Neural progenitor cell (in vitro differentiated cells): ENCODE results near the gene TGOLN2. TPM values are rescaled to one million over a fixed set of nuclear protein-coding genes. Genes with fewer than 3 reads are reported as not detected.
"Not testable (repeated sequence)": the region's sequence is repeated elsewhere in the genome, so short reads cannot be mapped to it uniquely, and the experiment has no call there.

Experiments used
- DNase-seq: peaks from one replicate; pipeline ENCODE4 v3.0.0-alpha.2; 2016; ENCODE audit warnings: low spot score
- H2AFZ ChIP-seq: fragments of 200-600 bp; sonication (generic); replicated peaks from 2 replicates; pipeline ENCODE4 v1.6.1; 2016; ENCODE audit warnings: antibody characterized with exemption
- H3F3A ChIP-seq: fragments of 200-600 bp; sonication (generic); 2 replicates; pipeline ENCODE4 v1.6.1; 2016; ENCODE audit warnings: antibody characterized with exemption, low read depth
- H3K27ac ChIP-seq: fragments of 200-600 bp; sonication (generic); 2 replicates; pipeline ENCODE4 v1.5.1; 2016; ENCODE audit warnings: mild to moderate bottlenecking
- H3K27me3 ChIP-seq: fragments of 200-600 bp; sonication (generic); 2 replicates; pipeline ENCODE4 v1.6.1; 2016; ENCODE audit warnings: mild to moderate bottlenecking, moderate library complexity
- H3K36me3 ChIP-seq: fragments of 200-600 bp; sonication (generic); 2 replicates; pipeline ENCODE4 v1.5.1; 2016
- H3K4me1 ChIP-seq: fragments of 200-600 bp; sonication (generic); 2 replicates; pipeline ENCODE4 v1.6.1; 2016; ENCODE audit warnings: mixed run types
- H3K4me2 ChIP-seq: fragments of 200-600 bp; sonication (generic); 2 replicates; pipeline ENCODE4 v1.6.1; 2016
- H3K4me3 ChIP-seq: fragments of 200-600 bp; sonication (generic); 2 replicates; pipeline ENCODE4 v1.5.1; 2016
- H3K79me2 ChIP-seq: fragments of 200-600 bp; sonication (generic); 2 replicates; pipeline ENCODE4 v1.6.1; 2016; ENCODE audit warnings: low read depth
- H3K9ac ChIP-seq: fragments of 200-600 bp; sonication (generic); 2 replicates; pipeline ENCODE4 v1.6.1; 2016
- H3K9me3 ChIP-seq: fragments of 200-600 bp; sonication (generic); 2 replicates; pipeline ENCODE4 v1.5.1; 2016; ENCODE audit warnings: low read depth
- H4K20me1 ChIP-seq: fragments of 200-600 bp; sonication (generic); 2 replicates; pipeline ENCODE4 v1.6.1; 2016; ENCODE audit warnings: low read depth
- H3K27ac Mint-ChIP-seq: 3 replicates; pipeline ENCODE4 v1.8.0; 2021; ENCODE audit warnings: mixed read lengths
- H3K27me3 Mint-ChIP-seq: 2 replicates; pipeline ENCODE4 v1.8.0; 2022; ENCODE audit warnings: low read depth, mild to moderate bottlenecking, inconsistent platforms, moderate library complexity, mixed read lengths; ENCODE audit not compliant: insufficient read depth
- H3K36me3 Mint-ChIP-seq: 3 replicates; pipeline ENCODE4 v1.8.0; 2021; ENCODE audit warnings: mixed read lengths
- H3K4me1 Mint-ChIP-seq: 3 replicates; pipeline ENCODE4 v1.8.0; 2021; ENCODE audit warnings: mixed read lengths
- H3K4me3 Mint-ChIP-seq: 3 replicates; pipeline ENCODE4 v1.8.0; 2021; ENCODE audit warnings: mild to moderate bottlenecking, moderate library complexity, mixed read lengths
- H3K9me3 Mint-ChIP-seq: 3 replicates; pipeline ENCODE4 v1.8.0; 2020; ENCODE audit warnings: mixed read lengths
- EZH2 ChIP-seq: fragments of 200-600 bp; sonication (generic); IDR thresholded peaks from 2 replicates; pipeline ENCODE4 v1.6.1; 2017; ENCODE audit warnings: antibody characterized with exemption, mild to moderate bottlenecking, moderate library complexity
- EZH2phosphoT487 ChIP-seq: fragments of 200-600 bp; sonication (generic); IDR thresholded peaks from 2 replicates; pipeline ENCODE4 v1.6.1; 2017; ENCODE audit warnings: antibody characterized with exemption
- total RNA-seq: library from RNA; depleted of rRNA; stranded (reverse); fragments of >200 nt; gene quantifications from 2 replicates; pipeline ENCODE4 v1.2.3, GENCODE V29; 2015; ENCODE audit warnings: low replicate concordance
- TF ChIP-seq, protein P1 (sequence below): fragments of 200-600 bp; sonication (generic); IDR thresholded peaks from 2 replicates; pipeline ENCODE4 v1.5.1; 2017; ENCODE audit warnings: antibody characterized with exemption, mild to moderate bottlenecking

The TGOLN2 gene
- total RNA-seq, 1 donor from 2014 or later = 28.5 TPM

DNA sequence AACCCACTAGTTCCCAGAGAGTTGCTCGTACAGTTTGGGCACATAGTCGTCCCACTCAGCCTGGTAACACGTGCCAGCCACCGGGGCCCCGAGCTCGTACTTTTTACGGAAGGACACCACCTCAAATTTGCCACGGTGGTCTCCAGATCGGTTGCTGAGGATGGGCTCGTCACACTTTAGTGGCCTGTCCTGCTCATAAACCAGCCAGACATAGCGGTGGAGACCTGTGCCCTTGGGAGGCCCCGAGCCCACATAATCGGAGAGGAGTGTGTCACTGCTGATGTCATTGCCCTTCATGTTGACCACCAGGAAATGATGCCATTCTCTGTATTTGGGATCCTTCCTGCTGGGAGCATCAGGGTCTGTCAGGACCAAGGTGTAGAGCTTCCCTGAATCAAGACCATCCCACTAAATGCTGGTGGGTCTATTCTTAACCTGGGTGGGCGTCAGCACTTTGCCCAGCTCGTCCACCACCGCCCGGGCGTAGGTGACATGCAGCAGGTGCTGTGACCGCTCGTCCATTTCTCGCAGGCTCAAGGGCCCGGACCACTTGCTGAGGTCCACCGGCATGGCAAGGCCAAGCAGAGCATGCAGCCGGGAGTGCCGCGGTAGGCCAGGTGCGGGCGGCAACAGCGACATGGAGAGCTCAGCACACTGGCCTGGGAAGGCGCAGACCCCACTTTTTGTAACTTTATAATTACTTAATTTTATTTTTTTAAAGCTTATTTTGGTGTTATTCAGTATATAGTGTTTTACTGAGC, 13.7 kb upstream of the TGOLN2 start:
- Histone ChIP-seq H3K9me3 (no peaks in the 10 kb centered on the region), H3K4me1 (no peaks in the 10 kb centered on the region), H3K27me3 (no peaks in the 10 kb centered on the region), H3K36me3 (no peaks in the 10 kb centered on the region), H3F3A (no peaks in the 10 kb centered on the region), H3K79me2 (no peaks in the 10 kb centered on the region), H2AFZ (no peak overlapping the region), H3K27ac (no peak overlapping the region), H3K9ac (no peak overlapping the region), H3K4me3 (no peak overlapping the region), H4K20me1 (no peaks in the 10 kb centered on the region), H3K4me2 (no peak overlapping the region)
- Mint-ChIP-seq H3K9me3 (no peaks in the 10 kb centered on the region), H3K27me3 (peaks cover 6% of the 10 kb centered on the region), H3K36me3 (peaks cover 6% of the 10 kb centered on the region), H3K4me3 (no peak overlapping the region), H3K4me1 (peaks cover 3% of the 10 kb centered on the region), H3K27ac (no peak overlapping the region)
- no peak for DNase-seq
- TF ChIP-seq EZH2 (no peak), EZH2phosphoT487 (no peak)
- TF ChIP-seq, protein P1, sequence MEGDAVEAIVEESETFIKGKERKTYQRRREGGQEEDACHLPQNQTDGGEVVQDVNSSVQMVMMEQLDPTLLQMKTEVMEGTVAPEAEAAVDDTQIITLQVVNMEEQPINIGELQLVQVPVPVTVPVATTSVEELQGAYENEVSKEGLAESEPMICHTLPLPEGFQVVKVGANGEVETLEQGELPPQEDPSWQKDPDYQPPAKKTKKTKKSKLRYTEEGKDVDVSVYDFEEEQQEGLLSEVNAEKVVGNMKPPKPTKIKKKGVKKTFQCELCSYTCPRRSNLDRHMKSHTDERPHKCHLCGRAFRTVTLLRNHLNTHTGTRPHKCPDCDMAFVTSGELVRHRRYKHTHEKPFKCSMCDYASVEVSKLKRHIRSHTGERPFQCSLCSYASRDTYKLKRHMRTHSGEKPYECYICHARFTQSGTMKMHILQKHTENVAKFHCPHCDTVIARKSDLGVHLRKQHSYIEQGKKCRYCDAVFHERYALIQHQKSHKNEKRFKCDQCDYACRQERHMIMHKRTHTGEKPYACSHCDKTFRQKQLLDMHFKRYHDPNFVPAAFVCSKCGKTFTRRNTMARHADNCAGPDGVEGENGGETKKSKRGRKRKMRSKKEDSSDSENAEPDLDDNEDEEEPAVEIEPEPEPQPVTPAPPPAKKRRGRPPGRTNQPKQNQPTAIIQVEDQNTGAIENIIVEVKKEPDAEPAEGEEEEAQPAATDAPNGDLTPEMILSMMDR = no peak

DNA sequence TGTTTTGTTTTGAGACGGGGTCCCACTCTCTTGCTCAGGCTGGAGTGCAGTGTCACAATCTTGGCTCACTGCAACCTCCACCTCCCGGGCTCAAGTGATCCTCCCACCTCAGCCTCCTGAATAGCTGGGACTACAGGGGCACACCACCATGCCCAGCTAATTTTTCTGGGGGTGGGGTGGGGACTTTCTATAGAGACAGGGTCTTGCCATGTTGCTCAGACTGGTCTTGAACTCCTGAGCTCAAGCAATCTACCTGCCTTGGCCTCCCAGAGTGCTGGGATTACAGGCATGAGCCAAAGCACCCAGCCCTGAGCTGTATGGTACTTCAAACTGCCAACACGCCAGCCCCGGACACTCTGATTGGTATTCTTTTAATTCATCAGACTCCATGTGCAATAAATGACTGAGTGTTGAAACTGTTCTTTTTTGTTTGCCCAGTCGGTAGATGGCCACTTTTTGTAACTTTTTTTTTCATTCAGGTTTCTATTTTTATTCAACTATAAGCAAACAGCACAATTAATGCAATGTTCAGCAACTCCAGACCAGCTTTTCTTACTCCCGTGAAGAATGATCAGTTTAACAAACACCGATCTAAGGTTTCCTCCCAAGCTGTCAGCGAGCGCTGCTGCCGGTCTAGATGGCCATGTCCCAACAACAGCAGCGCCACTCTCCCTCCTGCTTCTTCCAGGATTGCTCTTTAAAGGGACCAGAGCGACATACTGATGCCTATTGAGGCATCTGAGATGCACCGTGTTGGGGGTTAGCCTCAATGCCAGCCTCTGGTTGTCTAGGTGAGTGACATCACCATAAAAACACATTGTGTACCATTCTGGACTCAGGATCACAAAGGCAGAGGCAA, 12.5 kb upstream of the TGOLN2 start:
- H3K36me3 Mint-ChIP-seq = peaks cover 6% of the 10 kb centered on the region
- peaks cover 3% of the 10 kb centered on the region for H3K4me1 Mint-ChIP-seq
- H3K9ac ChIP-seq = no peak overlapping the region
- H3K9me3 Mint-ChIP-seq = no peaks in the 10 kb centered on the region
- H3K27ac Mint-ChIP-seq = no peak overlapping the region
- no peaks in the 10 kb centered on the region for H3K36me3 ChIP-seq
- no peaks in the 10 kb centered on the region for H3K4me1 ChIP-seq
- no peaks in the 10 kb centered on the region for H3K27me3 ChIP-seq
- no peaks in the 10 kb centered on the region for H4K20me1 ChIP-seq
- TF ChIP-seq, protein P1 = no peak
- TF ChIP-seq EZH2phosphoT487 (no peak), EZH2 (no peak)
- no peak for DNase-seq
- no peak overlapping the region for H3K4me3 Mint-ChIP-seq
- H3K27me3 Mint-ChIP-seq = peaks cover 6% of the 10 kb centered on the region
- H3K4me3 ChIP-seq = no peak overlapping the region
- H3K4me2 ChIP-seq = no peak overlapping the region
- H3K79me2 ChIP-seq = no peaks in the 10 kb centered on the region
- no peak overlapping the region for H2AFZ ChIP-seq
- no peak overlapping the region for H3K27ac ChIP-seq
- no peaks in the 10 kb centered on the region for H3F3A ChIP-seq
- H3K9me3 ChIP-seq = no peaks in the 10 kb centered on the region

DNA sequence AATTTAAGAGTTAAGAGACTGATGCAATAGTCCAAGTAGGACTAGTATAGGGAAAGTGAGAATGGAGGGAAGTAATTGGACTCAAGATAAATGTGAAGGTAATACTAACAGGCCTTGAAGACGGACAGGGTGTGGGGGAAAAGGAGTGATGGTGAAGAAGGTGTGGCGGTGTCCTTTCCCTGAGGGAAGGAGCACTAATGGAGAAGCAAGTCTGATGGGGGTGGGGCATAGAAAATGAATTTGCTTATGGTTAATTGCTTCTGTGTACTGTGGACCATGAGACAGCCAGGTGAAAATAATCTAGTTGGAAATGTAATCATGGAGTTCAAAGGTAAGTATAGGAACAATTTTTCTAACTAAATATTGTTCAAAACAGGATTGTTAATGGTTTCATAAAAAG, 7.1 kb upstream of the TGOLN2 start:
- no peak overlapping the region for H2AFZ ChIP-seq
- H4K20me1 ChIP-seq = no peaks in the 10 kb centered on the region
- no peak overlapping the region for H3K4me3 ChIP-seq
- Mint-ChIP-seq H3K4me3 (peak overlapping the region; percentile 2), H3K36me3 (no peaks in the 10 kb centered on the region), H3K27ac (no peak overlapping the region), H3K9me3 (peaks cover 4% of the 10 kb centered on the region), H3K4me1 (no peaks in the 10 kb centered on the region), H3K27me3 (peaks cover 14% of the 10 kb centered on the region)
- no peak overlapping the region for H3K9ac ChIP-seq
- H3K4me2 ChIP-seq = no peak overlapping the region
- H3K4me1 ChIP-seq = no peaks in the 10 kb centered on the region
- no peaks in the 10 kb centered on the region for H3K27me3 ChIP-seq
- no peaks in the 10 kb centered on the region for H3F3A ChIP-seq
- H3K79me2 ChIP-seq = no peaks in the 10 kb centered on the region
- no peaks in the 10 kb centered on the region for H3K36me3 ChIP-seq
- no peak for DNase-seq
- H3K9me3 ChIP-seq = no peaks in the 10 kb centered on the region
- no peak overlapping the region for H3K27ac ChIP-seq
- TF ChIP-seq, protein P1 = no peak
- TF ChIP-seq EZH2phosphoT487 (no peak), EZH2 (no peak)

DNA sequence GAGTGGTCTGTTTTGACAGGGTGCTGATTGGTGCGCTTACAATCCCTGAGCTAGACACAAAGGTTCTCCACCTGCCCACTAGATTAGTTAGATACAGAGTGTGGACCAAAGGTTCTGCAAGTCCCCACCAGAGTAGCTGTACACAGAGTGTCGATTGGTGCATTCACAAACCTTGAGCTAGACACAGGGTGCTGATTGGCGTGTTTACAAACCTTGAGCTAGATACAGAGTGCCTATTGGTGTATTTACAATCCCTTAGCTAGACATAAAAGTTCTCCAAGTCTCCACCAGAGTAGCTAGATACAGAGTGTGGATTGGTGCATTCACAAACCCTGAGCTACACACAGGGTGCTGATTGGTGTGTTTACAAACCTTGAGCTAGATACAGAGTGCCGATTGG, 6.1 kb upstream of the TGOLN2 start:
- H3K4me1 ChIP-seq, H3K4me3 Mint-ChIP-seq, H3K9me3 ChIP-seq, H3K4me2 ChIP-seq, H3K36me3 ChIP-seq, H3K9me3 Mint-ChIP-seq, H3K27ac Mint-ChIP-seq, H3K9ac ChIP-seq, H2AFZ ChIP-seq, H3K79me2 ChIP-seq, H3K27me3 ChIP-seq, H3K27ac ChIP-seq, H3K4me1 Mint-ChIP-seq, H3K4me3 ChIP-seq, DNase-seq, H3K36me3 Mint-ChIP-seq, H4K20me1 ChIP-seq, H3F3A ChIP-seq: not testable (repeated sequence)
- peaks cover 14% of the 10 kb centered on the region for H3K27me3 Mint-ChIP-seq
